Fibroblast of villous mesenchyme (primary cell): ENCODE measurements around the gene COL7A1. TPM values are rescaled to one million over a fixed set of nuclear protein-coding genes. Genes with fewer than 3 reads are reported as not detected.
A peak's percentile ranks its signal among the peaks of the same experiment; 100 is the strongest.

Experiments
- DNase-seq: peaks from one replicate; pipeline ENCODE4 v3.0.0-alpha.2; 2010; ENCODE audit warnings: low read depth
- H3K4me3 ChIP-seq: 2 replicates; pipeline ENCODE4 v1.5.1; 2011; ENCODE audit warnings: low read depth, mild to moderate bottlenecking, low read length
- CTCF ChIP-seq: IDR thresholded peaks from 2 replicates; pipeline ENCODE4 v1.5.1; 2012; ENCODE audit warnings: low read depth, mild to moderate bottlenecking, low read length; ENCODE audit not compliant: insufficient read depth
- total RNA-seq: library from RNA; depleted of rRNA; stranded (reverse); fragments of >200 nt; gene quantifications from 2 replicates; pipeline ENCODE4 v1.2.3, GENCODE V29; 2012

The COL7A1 gene
- total RNA-seq, 1 donor = 79.0 TPM

DNA sequence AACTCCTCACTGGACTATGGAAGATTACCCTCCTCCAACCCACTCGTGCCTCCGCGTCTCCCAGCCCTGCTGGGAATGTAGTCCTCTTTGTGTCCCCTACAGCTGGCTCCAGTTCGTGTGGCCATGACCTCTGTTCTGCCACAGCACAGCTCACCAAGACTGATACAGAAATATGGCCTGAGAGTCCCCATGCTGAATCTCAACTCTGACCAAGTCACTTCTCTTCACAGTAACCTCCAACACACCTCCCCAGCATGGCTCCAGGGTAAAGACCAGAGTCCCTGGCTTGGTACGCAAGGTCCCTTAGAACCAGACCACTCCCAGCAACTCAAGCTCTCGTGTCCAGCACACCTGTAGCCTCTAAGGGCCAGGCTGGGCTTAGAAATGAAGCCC, 2.3 kb upstream of the COL7A1 start:
- DNase-seq = no peak
- no peak for TF ChIP-seq CTCF
- no peak overlapping the region for H3K4me3 ChIP-seq

DNA sequence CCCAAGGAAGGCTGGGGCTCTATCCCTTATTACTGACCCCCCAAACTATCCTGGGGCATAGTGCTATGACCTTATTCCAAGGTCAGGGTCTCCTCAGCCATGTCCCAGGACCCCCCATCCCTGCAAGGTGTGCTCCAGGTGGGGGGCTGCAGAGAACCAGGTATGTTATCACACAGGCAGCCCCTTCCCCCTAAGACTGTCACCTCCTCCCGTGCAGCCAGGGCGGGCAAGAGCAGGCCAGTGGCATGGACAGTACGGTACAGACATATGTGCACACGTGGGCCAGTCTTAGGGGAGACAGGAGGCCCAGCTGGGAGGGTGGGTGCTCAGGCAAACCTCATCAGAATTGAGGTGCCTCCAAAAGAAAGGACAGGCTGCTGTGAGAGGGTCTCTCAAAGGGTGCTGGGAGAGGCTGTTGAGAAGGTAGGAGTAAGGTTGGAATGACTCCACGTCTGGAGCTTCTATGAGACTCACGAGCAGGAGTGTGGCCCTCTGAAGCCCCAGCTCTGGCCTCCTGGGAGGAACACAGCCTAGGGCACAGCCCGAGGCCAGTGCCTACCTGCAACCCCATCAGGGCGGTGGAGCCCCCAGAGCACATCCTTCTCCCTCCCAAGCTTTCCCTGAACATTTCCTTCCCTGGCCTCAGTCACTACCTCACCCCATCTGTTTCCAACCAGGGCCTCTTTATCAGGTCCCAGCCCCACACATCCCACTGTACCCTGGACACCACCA, 1.7 kb upstream of the COL7A1 start:
- H3K4me3 ChIP-seq = no peak overlapping the region
- no peak for TF ChIP-seq CTCF
- no peak for DNase-seq

DNA sequence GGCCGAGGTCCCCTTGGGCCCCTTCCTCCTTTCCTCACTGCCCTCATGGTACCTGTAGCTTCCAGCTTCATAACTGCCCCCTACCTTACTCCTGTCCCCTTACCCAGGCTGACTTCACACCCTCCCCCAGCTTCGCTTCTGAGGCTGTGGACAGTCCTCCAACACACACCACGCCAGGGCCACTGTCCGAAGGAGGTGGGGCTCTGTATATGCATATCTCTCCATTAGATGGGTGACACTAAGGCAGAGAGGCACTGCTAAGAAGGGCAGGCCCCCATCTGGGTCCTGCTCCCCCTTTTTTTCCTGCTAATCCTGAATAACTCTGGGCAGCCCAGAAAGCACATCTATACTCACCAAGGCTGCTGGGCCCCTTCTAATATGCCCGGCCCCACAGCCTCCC, 1.0 kb upstream of the COL7A1 start:
- DNase-seq = no peak
- H3K4me3 ChIP-seq = no peak overlapping the region
- TF ChIP-seq CTCF = no peak

- peak overlapping the region; percentile 54 for H3K4me3 ChIP-seq
- TF ChIP-seq CTCF = no peak
- peak; percentile 87 for DNase-seq
Observed at GRCh38 chr3:48595526-48596121, 495 bp upstream of the COL7A1 start.

GRCh38 chr3:48594417-48595049, 596 bp downstream of the COL7A1 start:
- TF ChIP-seq CTCF = no peak

DNA sequence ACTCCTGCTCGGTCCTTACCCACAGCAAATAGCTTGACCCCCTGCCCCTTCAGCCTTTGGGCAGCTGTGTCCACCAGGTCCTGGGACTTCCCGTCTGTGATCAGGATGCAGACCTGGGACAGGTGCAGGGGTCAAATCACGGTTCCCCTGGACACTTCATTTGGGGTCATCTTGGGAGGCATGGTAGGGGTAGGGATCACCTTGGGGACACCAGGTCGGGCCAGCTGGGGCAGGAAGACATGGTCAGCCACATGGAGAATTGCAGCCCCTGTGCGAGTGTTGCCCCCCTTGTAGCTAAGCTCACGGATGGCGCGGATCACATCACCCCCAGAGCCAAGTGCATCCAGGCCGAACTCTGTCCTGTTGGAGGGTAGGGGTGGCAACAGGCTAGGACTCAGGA, 1.8 kb downstream of the COL7A1 start:
- peak overlapping the region; percentile 54 for H3K4me3 ChIP-seq
- TF ChIP-seq CTCF = no peak
- no peak for DNase-seq

More at GRCh38 chr3:48594417-48595049, 596 bp downstream of the COL7A1 start:
- H3K4me3 ChIP-seq = peak overlapping the region; percentile 54
- DNase-seq = peak; percentile 34
